COLO668 (cell line): ENCODE results near the gene RTEL1.
"Not testable (repeated sequence)": the region's sequence is repeated elsewhere in the genome, so short reads cannot be mapped to it uniquely, and the experiment has no call there.

Experiments used
- DNase-seq: peaks from one replicate; lab custom pipeline; 2025; ENCODE audit not compliant: unreplicated experiment; lab: John Stamatoyannopoulos, UW

The RTEL1 gene

GRCh38 chr20:63668351-63668750, 10.2 kb downstream of the RTEL1 start:
- DNase-seq, result no peak

- DNase-seq, result not testable (repeated sequence)
Observed at GRCh38 chr20:63671695-63672094, 13.6 kb downstream of the RTEL1 start.

DNA sequence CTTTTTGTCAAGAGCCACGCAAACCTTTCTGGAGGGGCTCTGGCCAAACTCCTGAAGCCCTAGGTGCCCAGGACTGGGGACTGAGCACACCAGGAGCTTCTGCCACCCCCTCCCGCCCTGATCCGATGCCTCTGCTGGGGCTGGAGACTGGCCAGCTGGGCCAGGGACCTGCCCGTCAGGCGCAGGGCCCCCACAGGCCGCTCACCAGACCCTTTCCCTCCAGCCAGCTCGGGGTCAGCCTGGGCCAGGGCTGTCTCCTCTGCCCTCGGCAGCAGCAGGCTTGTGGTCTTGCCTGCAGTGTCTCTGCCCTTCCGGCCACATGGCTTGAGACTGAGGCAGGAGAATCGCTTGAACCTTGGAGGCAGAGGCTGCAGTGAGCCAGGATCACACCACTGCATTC, 14.6 kb downstream of the RTEL1 start:
- DNase-seq, result no peak

GRCh38 chr20:63673951-63674350, 15.8 kb downstream of the RTEL1 start:
- no peak for DNase-seq

DNA sequence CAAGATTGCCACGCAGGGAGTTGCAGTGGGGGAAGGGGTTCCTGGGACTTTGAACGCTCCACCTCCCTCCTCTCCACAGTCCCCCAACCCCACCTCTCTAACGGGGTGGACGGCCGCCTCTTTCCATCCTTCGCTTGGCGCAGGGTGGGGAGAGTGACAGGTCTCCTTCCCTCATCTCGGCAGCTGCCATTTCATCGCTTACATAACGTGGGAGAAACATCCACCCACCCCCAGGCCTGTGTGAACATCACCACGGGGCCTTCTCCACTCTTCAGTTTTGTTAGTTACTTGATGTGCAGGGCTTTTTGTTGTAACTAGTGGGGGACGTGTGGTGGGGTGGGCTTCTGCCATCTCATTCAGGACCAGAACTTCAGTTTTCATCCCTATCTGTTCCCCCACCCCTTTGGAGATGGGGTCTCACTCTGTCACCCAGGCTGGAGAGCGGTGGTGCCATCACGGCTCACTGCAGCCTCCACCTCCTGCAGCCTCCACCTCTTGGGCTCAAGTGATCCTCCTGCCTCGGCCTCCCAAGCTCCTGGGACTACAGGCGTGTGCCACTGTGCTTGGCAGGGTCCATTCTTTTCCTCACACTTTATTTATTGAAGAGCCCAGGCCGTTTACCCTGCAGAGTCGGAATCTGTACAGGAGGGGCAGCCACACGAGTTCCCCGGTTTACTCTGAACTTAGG, 17.7 kb downstream of the RTEL1 start:
- DNase-seq, result no peak

- DNase-seq, result no peak
Observed at GRCh38 chr20:63678071-63678470, 20.0 kb downstream of the RTEL1 start.

GRCh38 chr20:63678667-63679465, 20.8 kb downstream of the RTEL1 start:
- DNase-seq, result no peak

DNA sequence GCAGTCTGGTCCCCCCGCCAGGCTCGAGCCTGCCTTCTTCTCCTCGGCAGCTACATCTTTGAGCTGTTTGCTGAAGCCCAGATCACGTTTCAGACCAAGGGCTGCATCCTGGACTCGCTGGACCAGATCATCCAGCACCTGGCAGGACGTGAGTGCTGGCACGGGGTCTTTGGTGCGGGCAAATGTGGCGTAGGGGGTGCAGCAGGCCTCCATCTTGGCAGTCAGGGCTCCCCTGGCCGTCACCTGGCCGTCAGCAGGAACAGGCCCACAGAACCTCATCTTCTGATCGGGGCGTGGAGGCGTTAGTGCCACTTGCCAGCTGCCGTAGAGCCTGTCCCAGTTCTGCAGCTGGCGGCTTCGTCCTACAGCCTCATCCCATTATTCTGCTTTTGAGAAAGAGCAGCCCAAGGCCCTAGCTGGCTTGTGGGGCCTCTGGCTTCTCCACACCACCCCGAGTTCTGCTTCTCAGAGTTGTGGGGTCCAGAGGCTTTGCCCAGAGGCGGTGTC, 21.7 kb downstream of the RTEL1 start:
- no peak for DNase-seq

DNA sequence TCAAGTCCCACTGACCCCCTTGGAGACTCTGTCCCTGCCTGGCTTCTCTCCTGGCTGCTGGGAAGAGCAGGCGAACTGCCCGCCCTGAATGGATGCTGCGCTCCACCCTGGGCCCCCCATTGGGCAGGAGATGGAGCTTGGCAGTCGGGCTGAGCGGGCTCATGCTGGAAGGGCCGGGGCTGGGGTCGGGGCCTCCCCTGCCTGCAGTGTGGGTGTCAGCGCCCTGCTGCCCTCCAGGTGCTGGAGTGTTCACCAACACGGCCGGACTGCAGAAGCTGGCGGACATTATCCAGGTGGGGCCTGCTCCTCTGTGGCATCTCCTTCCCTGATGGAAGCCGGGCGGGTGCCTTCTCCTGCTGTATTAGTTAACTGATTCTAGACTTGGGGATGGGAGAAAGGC, 22.3 kb downstream of the RTEL1 start:
- no peak for DNase-seq

- no peak for DNase-seq
Observed at GRCh38 chr20:63680857-63681608, 22.9 kb downstream of the RTEL1 start.

- DNase-seq, result no peak
Observed at GRCh38 chr20:63681609-63682142, 23.6 kb downstream of the RTEL1 start.

DNA sequence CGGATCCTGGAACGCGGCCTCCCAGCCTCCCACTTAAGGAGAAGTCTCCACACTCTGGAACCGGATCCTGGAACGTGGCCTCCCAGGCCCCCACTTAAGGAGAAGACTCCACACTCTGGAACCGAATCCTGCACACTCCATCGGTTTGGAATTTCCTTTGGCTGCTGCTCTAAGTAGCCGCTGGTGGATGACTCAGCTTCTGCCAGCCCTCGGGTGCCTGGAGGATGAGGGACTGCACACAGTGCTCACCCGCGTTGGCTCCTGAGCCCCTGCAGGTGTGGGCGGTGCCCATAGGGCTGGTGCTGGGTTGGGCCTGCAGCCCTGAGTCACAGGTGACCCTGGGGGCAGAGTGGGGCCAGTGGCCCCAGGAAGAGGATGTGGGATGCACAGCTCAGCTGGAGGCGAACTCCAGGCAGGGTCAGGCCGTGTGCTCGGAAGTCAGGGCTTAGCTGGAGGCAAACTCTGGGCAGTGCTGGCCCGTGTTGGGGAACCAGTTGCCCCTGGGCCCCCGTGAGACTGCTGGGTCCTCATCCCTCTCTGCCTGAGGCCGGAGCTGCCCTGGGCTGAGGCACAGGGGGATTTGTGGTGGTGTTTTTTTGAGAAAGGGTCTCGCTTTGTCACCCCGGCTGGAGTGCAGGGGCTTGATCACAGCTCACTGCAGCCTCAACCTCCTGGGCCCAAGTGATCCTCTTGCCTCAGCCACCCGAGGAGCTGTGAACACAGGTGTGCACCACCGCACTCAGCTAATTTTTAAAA, 24.4 kb downstream of the RTEL1 start:
- peak; percentile 16 for DNase-seq

DNA sequence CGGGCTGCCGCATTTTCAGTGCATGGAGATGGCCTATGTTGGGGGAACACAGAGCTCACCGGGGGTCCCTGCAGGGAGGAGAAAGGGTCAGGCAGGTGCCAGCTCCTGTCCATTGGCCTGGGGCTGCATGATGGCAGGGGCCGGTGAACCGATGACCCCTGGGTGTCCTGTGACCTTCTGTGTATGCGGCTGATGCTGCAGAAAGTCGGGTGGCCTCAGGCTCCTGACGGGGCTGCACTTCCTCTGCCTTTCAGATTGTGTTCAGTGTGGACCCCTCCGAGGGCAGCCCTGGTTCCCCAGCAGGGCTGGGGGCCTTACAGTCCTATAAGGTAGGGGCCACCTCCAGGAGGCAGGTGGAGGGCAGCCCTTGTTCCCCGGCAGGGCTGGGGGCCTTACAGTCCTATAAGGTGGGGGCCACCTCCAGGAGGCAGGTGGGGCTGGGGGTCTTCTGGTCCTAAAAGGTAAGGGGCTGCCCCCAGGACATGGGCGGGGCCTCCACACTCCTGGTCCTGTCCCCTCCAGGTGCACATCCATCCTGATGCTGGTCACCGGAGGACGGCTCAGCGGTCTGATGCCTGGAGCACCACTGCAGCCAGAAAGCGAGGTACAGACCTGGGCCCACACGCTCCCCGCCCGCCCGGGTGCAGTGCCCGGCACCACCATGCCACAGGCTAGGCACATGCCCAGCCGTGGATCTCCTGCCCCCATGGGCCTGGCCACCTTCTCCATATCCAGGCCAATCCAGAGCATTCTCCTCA, 27.3 kb downstream of the RTEL1 start:
- no peak for DNase-seq

DNA sequence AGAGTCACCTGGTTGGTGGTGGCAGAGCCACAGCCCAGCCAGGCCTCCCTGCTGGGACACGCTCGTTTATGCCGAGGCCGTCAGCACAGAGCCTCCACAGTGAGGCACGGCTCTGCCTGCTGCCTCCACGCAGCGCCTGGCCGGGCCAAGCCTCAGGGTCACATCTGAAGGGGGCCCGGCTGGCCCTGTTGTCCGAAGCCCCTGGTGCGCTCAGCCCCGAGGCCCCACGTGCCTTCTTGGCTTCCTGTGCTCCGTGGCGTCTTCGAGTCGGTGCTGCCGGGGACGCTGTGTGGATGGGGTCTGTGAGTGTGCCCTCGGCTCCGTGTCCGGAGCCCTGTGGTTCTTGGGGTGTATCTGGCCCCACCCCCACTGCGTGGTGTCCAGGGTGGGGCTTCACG, 28.0 kb downstream of the RTEL1 start:
- DNase-seq, result no peak

DNA sequence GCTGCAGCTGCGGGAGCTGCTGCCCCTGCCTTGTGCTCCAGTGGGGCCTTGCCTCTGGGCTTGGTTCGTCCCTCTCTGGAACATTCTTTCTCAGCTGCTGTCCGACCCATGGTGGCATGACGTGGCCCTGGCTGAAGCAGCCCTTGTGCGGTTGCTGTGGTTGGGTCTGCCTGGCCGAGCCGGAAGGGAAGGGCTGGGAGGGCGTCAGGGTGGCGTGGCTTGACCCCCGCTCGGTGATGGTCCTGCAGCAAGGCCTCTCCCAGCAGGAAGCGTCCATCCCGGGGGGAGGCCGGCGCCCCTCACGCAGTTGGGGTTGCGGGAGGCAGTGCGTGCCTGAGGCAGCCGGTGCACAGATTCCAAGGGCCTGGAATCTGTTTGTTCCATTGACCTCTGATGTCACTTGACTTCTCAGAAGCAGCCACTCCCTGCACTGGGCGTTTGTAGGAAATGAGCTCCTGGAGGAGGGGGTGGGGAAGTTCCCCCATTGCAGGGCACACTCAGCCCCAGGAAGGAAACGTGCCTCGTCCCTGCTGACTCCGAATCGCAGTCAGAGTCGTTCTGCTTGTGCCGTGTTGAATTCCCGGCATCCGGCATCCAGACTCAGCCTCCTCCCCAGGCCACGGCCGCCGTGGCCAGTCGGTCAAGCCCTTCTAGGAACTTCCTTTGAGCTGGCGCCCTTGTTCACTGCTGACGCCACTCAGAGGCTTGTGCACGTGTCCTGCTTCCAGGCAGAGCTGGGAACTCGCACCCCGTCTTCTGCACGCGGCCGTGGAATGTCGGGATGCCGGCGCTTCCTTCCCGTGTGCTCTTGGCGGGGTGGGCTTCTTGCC, 28.6 kb downstream of the RTEL1 start:
- DNase-seq, result no peak

DNA sequence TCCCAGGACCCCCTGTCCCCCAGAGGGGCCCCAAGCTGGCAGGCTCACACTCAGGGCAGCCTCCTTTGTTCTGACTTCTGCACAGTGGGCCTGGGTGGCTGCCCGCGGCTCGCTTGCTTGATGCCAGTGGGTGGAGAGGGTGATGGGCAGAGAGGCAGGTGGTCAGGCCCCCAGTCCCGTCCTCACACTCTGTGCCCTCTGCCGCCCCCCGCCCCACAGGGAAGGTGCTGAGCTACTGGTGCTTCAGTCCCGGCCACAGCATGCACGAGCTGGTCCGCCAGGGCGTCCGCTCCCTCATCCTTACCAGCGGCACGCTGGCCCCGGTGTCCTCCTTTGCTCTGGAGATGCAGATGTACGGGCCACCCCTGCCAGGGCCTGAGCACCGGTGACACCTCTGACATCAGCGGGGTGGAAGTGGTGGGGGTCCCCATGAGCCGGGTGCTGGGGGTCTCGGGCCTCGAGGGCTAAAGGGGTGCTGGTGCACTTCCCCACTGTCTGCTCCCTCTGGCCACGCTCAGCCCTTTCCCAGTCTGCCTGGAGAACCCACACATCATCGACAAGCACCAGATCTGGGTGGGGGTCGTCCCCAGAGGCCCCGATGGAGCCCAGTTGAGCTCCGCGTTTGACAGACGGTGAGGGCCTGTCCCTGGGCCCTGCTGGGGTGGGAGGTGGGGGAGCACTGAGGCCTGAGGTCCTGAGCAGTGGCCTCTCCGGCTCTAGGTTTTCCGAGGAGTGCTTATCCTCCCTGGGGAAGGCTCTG, 29.5 kb downstream of the RTEL1 start:
- DNase-seq, result no peak

DNA sequence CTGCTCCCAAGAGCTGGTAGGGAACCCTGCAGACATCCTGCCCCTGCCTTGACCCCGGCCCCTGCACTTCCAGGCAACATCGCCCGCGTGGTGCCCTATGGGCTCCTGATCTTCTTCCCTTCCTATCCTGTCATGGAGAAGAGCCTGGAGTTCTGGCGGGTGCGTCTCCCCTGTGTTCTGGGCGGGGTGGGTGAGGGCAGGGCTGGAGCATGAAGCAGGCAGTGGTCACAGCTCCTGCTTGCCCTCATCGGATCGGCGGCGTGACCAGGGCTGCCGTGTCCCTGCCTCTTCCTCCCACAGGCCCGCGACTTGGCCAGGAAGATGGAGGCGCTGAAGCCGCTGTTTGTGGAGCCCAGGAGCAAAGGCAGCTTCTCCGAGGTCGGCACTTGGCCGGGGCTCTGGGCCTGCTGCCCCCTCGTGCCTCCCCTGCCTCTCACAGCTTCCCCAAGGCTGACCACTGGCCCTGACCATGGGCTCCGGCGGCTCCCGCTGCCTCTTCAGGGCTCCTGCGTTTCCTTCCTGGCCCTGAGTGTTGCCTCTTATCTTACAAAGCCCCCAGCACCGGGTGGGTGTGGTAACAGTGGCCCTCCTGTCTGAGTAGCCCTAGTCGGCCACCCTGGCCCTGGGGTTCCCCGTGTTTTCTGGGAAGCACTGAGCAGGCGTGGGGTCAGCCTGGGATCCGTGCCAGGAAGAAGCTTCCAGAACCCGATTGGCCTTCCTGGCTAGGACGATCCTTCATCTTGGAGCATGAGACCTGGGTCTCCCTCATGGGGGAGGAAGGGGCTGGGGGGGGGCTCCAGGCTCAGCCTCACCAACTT, 30.3 kb downstream of the RTEL1 start:
- no peak for DNase-seq
